ENCODE measurements around the gene IRGQ.
"Not testable (repeated sequence)": the region's sequence is repeated elsewhere in the genome, so short reads cannot be mapped to it uniquely, and the experiment has no call there.

Gene IRGQ

GRCh38 chr19:43610493-43610892 lies 14.6 kb upstream of the IRGQ start:
- no peak for DNase-seq (ENCODE audit: extremely low spot score)
- CTCF ChIA-PET = no interaction called here
- TF ChIP-seq ELF4 (IDR thresholded peaks at IDR 0.05) (no peak), FOXK2 (IDR thresholded peaks at IDR 0.05) (no peak), ARNT (IDR thresholded peaks at IDR 0.05) (no peak), L3MBTL2 (conservative IDR thresholded peaks at IDR 0.05) (no peak), NFRKB (IDR thresholded peaks at IDR 0.05) (no peak), FOXA1 (IDR thresholded peaks at IDR 0.05) (no peak), SP1 (IDR thresholded peaks at IDR 0.05) (no peak), CTBP1 (IDR thresholded peaks at IDR 0.05; ENCODE audit: borderline replicate concordance) (no peak), ZNF384 (IDR thresholded peaks at IDR 0.05) (no peak), BHLHE40 (IDR thresholded peaks at IDR 0.05; ENCODE audit: borderline replicate concordance) (no peak), SUZ12 (IDR thresholded peaks at IDR 0.05) (no peak), PKNOX1 (IDR thresholded peaks at IDR 0.05) (no peak), FOXM1 (IDR thresholded peaks at IDR 0.05; ENCODE audit: borderline replicate concordance) (no peak), LEF1 (IDR thresholded peaks at IDR 0.05; ENCODE audit: borderline replicate concordance) (no peak), HDGF (IDR thresholded peaks at IDR 0.05; ENCODE audit: borderline replicate concordance) (no peak), TARDBP (IDR thresholded peaks at IDR 0.05) (no peak)
- POLR2A ChIA-PET = interaction anchor here (1.1 kb wide), 1 partner anchor 14 kb away, joined by 3 read pairs; the partner anchor contains the start of genes IRGQ and ZNF576

- no peak for DNase-seq (ENCODE audit: extremely low spot score)
- CTCF ChIA-PET = no interaction called here
- TF ChIP-seq TARDBP (IDR thresholded peaks at IDR 0.05) = no peak
- TF ChIP-seq HDGF (IDR thresholded peaks at IDR 0.05; ENCODE audit: borderline replicate concordance) = no peak
- no peak for TF ChIP-seq ARNT (IDR thresholded peaks at IDR 0.05)
- TF ChIP-seq NFRKB (IDR thresholded peaks at IDR 0.05) = no peak
- TF ChIP-seq FOXM1 (IDR thresholded peaks at IDR 0.05; ENCODE audit: borderline replicate concordance) = no peak
- TF ChIP-seq L3MBTL2 (conservative IDR thresholded peaks at IDR 0.05) = no peak
- POLR2A ChIA-PET = no interaction called here
Measured at GRCh38 chr19:43609872-43610271, 13.9 kb upstream of the IRGQ start.

GRCh38 chr19:43607238-43608205 lies 11.6 kb upstream of the IRGQ start:
- ChIA-PET POLR2A (no interaction called here), CTCF (no interaction called here)
- no peak for DNase-seq (ENCODE audit: extremely low spot score)

GRCh38 chr19:43606569-43607229 lies 10.8 kb upstream of the IRGQ start:
- ChIA-PET POLR2A (no interaction called here), CTCF (no interaction called here)

More at GRCh38 chr19:43607238-43608205, 11.6 kb upstream of the IRGQ start:
- TF ChIP-seq SUZ12 (IDR thresholded peaks at IDR 0.05) = no peak
- no peak for TF ChIP-seq LEF1 (IDR thresholded peaks at IDR 0.05; ENCODE audit: borderline replicate concordance)
- no peak for TF ChIP-seq CTBP1 (IDR thresholded peaks at IDR 0.05; ENCODE audit: borderline replicate concordance)
- TF ChIP-seq SP1 (IDR thresholded peaks at IDR 0.05) = no peak
- TF ChIP-seq FOXA1 (IDR thresholded peaks at IDR 0.05) = no peak
- no peak for TF ChIP-seq FOXK2 (IDR thresholded peaks at IDR 0.05)

GRCh38 chr19:43605875-43606568 lies 10.1 kb upstream of the IRGQ start:
- no peak for TF ChIP-seq NFRKB (IDR thresholded peaks at IDR 0.05)
- TF ChIP-seq ARNT (IDR thresholded peaks at IDR 0.05) = no peak
- no peak for TF ChIP-seq FOXM1 (IDR thresholded peaks at IDR 0.05; ENCODE audit: borderline replicate concordance)
- TF ChIP-seq FOXK2 (IDR thresholded peaks at IDR 0.05) = no peak
- ChIA-PET POLR2A (no interaction called here), CTCF (no interaction called here)
- no peak for DNase-seq (ENCODE audit: extremely low spot score)

More at GRCh38 chr19:43606569-43607229, 10.8 kb upstream of the IRGQ start:
- DNase-seq (ENCODE audit: extremely low spot score) = no peak
- TF ChIP-seq CTBP1 (IDR thresholded peaks at IDR 0.05; ENCODE audit: borderline replicate concordance) = no peak
- no peak for TF ChIP-seq SP1 (IDR thresholded peaks at IDR 0.05)
- TF ChIP-seq PKNOX1 (IDR thresholded peaks at IDR 0.05) = no peak
- no peak for TF ChIP-seq ZNF384 (IDR thresholded peaks at IDR 0.05)
- TF ChIP-seq ARNT (IDR thresholded peaks at IDR 0.05) = no peak
- TF ChIP-seq LEF1 (IDR thresholded peaks at IDR 0.05; ENCODE audit: borderline replicate concordance) = no peak

- CTCF ChIA-PET = interaction anchor here (0.7 kb wide), 1 partner anchor 80 kb away, joined by 3 read pairs; no protein-coding TSS in a partner anchor
- DNase-seq (ENCODE audit: extremely low spot score); POLR2A ChIA-PET: not testable (repeated sequence)
Measured at GRCh38 chr19:43600326-43600725, 4.4 kb upstream of the IRGQ start.

All from HEK293T (cell line).